ENCODE results near the gene RHBDF1. TPM values are rescaled to one million over a fixed set of nuclear protein-coding genes. Genes with fewer than 3 reads are reported as not detected.

RHBDF1 gene
- total RNA-seq, 1 donor from 2014 or later = 27.3 TPM

GRCh38 chr16:100989-101388 is 28.6 kb upstream of the RHBDF1 start:
- Mint-ChIP-seq H3K4me3 (no peak overlapping the region), H3K27me3 (no peaks in the 10 kb centered on the region), H3K27ac (no peak overlapping the region), H3K4me1 (ENCODE audit: unreplicated experiment) (no peaks in the 10 kb centered on the region), H3K36me3 (no peaks in the 10 kb centered on the region), H3K9me3 (no peaks in the 10 kb centered on the region)
- TF ChIP-seq CTCF (conservative IDR thresholded peaks at IDR 0.05) = no peak
- DNase-seq (ENCODE audit: extremely low spot score, unreplicated experiment) = no peak

DNA sequence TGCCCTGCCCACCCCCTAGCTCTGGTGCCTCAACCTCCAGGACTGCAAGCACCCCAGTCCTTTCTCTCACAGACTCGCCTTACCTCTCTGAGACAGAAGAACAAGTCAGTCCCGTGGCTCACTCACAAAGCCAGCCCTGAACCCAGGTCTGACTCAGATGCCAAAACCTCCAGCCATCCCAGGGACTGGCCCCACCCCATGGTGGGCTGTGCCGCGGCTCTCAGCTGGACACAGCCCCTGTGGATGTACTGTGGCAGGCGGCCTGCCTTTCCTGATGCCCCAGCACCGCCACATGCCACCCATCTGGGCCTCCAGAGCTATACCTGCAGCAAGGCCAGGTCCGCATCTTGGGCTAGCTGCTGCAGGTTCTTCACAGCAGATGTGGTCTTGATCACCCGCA is 25.4 kb upstream of the RHBDF1 start:
- no peak for TF ChIP-seq CTCF (conservative IDR thresholded peaks at IDR 0.05)
- H3K4me3 Mint-ChIP-seq = no peak overlapping the region
- no peak for DNase-seq (ENCODE audit: extremely low spot score, unreplicated experiment)
- no peaks in the 10 kb centered on the region for H3K9me3 Mint-ChIP-seq
- no peaks in the 10 kb centered on the region for H3K36me3 Mint-ChIP-seq
- H3K4me1 Mint-ChIP-seq (ENCODE audit: unreplicated experiment) = no peaks in the 10 kb centered on the region
- H3K27ac Mint-ChIP-seq = no peak overlapping the region
- H3K27me3 Mint-ChIP-seq = no peaks in the 10 kb centered on the region

GRCh38 chr16:96935-97381 is 24.5 kb upstream of the RHBDF1 start:
- peak; percentile 98 for TF ChIP-seq CTCF (conservative IDR thresholded peaks at IDR 0.05)
- Mint-ChIP-seq H3K36me3 (no peaks in the 10 kb centered on the region), H3K27me3 (no peaks in the 10 kb centered on the region), H3K9me3 (no peaks in the 10 kb centered on the region), H3K4me1 (ENCODE audit: unreplicated experiment) (no peaks in the 10 kb centered on the region), H3K27ac (no peak overlapping the region), H3K4me3 (no peak overlapping the region)
- DNase-seq (ENCODE audit: extremely low spot score, unreplicated experiment) = peak; percentile 90

DNA sequence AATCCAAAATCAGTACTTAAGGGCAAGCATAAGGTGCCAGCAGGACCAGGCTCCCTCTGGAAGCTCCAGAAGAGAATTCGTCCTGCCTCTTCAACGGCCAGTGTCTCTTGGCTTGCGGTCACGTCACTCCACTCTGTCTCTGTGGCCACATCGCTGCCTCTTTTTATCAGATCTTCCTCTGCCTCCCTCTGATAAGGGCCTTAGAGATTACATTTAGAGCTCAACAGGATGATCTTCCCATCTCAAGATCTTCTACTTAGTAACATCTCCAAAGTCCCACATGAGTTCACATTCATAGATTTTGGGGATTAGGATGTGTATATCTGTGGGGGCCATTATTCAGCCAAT is 22.5 kb upstream of the RHBDF1 start:
- no peaks in the 10 kb centered on the region for H3K36me3 Mint-ChIP-seq
- TF ChIP-seq CTCF (conservative IDR thresholded peaks at IDR 0.05) = no peak
- H3K27ac Mint-ChIP-seq = no peak overlapping the region
- no peak overlapping the region for H3K4me3 Mint-ChIP-seq
- H3K4me1 Mint-ChIP-seq (ENCODE audit: unreplicated experiment) = no peaks in the 10 kb centered on the region
- no peaks in the 10 kb centered on the region for H3K27me3 Mint-ChIP-seq
- no peaks in the 10 kb centered on the region for H3K9me3 Mint-ChIP-seq
- no peak for DNase-seq (ENCODE audit: extremely low spot score, unreplicated experiment)

DNA sequence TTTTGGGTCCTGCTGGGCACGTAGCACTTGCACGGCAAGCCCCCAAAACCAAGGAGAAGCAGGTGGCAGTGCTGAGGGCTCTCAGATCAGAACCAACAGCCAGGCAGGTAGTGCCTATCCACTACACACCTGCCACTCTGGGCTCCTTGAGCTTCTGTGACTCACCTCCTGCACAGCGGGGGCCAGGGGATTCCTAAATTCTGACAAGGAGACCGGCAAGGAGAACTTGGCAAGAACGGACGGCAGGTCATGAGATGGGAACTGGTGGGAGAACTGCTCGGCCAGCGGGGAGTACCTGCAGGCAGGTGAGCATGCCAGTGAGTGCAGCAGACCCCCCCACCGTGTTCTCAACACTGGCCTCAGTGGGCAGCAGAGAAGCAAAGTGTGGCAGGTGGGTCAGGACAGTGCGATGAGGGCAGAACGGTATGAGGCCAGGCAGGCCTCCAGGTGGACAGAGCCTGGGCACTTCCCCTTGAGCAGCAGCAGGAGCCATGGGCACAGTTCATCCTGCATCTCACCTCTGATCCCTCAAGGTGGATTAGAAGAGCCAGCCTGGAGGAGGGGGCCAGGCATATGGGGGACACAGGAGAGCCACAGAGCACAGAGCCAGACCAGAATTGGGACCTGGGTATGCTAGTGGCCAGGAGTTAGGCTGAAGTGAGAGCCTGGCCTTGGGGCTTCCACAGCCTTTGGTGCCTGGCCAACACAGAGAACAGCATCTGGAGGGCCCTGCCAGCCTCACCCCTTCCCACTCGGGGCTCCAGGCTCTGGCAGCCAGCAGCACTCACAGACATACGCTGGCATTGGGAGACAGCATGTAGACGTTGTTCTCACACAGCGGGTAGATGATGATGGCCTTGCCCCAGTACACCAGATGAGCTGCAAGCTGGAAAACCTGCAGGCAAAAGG is 20.3 kb upstream of the RHBDF1 start:
- no peak overlapping the region for H3K4me3 Mint-ChIP-seq
- no peak for DNase-seq (ENCODE audit: extremely low spot score, unreplicated experiment)
- TF ChIP-seq CTCF (conservative IDR thresholded peaks at IDR 0.05) = no peak
- no peaks in the 10 kb centered on the region for H3K4me1 Mint-ChIP-seq (ENCODE audit: unreplicated experiment)
- H3K27me3 Mint-ChIP-seq = no peaks in the 10 kb centered on the region
- H3K9me3 Mint-ChIP-seq = no peaks in the 10 kb centered on the region
- no peak overlapping the region for H3K27ac Mint-ChIP-seq
- no peaks in the 10 kb centered on the region for H3K36me3 Mint-ChIP-seq

Data from type B pancreatic cell (in vitro differentiated cells).